ENCODE data around the gene SHFL. TPM values are rescaled to one million over a fixed set of nuclear protein-coding genes. Genes with fewer than 3 reads are reported as not detected.

SHFL gene
- total and polyA plus RNA-seq, 2 of the 8 experiments (the other 6 are each of a cell fraction or from before 2014, with no cell fraction given) = 25.3 to 37.1 TPM

DNA sequence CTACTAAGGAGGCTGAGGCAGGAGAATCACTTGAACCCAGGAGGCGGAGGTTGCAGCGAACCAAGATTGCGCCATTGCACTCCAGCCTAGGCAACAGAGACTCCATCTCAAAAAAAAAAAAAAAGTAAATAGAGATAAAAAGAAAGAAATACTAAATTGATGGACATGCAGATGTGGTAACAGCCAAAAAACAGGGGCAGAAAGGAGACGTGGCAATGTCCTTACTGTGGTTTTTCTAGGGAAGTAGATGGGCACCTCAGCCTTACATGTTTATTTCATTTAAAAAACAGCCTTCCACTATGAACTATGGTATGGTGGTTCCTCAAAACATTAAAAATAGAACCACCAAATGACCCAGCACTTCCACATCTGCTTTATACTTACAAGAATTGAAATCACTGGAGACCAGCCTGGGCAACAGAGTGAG, 40.1 kb downstream of the SHFL start (continued):
- TF ChIP-seq, protein P1, sequence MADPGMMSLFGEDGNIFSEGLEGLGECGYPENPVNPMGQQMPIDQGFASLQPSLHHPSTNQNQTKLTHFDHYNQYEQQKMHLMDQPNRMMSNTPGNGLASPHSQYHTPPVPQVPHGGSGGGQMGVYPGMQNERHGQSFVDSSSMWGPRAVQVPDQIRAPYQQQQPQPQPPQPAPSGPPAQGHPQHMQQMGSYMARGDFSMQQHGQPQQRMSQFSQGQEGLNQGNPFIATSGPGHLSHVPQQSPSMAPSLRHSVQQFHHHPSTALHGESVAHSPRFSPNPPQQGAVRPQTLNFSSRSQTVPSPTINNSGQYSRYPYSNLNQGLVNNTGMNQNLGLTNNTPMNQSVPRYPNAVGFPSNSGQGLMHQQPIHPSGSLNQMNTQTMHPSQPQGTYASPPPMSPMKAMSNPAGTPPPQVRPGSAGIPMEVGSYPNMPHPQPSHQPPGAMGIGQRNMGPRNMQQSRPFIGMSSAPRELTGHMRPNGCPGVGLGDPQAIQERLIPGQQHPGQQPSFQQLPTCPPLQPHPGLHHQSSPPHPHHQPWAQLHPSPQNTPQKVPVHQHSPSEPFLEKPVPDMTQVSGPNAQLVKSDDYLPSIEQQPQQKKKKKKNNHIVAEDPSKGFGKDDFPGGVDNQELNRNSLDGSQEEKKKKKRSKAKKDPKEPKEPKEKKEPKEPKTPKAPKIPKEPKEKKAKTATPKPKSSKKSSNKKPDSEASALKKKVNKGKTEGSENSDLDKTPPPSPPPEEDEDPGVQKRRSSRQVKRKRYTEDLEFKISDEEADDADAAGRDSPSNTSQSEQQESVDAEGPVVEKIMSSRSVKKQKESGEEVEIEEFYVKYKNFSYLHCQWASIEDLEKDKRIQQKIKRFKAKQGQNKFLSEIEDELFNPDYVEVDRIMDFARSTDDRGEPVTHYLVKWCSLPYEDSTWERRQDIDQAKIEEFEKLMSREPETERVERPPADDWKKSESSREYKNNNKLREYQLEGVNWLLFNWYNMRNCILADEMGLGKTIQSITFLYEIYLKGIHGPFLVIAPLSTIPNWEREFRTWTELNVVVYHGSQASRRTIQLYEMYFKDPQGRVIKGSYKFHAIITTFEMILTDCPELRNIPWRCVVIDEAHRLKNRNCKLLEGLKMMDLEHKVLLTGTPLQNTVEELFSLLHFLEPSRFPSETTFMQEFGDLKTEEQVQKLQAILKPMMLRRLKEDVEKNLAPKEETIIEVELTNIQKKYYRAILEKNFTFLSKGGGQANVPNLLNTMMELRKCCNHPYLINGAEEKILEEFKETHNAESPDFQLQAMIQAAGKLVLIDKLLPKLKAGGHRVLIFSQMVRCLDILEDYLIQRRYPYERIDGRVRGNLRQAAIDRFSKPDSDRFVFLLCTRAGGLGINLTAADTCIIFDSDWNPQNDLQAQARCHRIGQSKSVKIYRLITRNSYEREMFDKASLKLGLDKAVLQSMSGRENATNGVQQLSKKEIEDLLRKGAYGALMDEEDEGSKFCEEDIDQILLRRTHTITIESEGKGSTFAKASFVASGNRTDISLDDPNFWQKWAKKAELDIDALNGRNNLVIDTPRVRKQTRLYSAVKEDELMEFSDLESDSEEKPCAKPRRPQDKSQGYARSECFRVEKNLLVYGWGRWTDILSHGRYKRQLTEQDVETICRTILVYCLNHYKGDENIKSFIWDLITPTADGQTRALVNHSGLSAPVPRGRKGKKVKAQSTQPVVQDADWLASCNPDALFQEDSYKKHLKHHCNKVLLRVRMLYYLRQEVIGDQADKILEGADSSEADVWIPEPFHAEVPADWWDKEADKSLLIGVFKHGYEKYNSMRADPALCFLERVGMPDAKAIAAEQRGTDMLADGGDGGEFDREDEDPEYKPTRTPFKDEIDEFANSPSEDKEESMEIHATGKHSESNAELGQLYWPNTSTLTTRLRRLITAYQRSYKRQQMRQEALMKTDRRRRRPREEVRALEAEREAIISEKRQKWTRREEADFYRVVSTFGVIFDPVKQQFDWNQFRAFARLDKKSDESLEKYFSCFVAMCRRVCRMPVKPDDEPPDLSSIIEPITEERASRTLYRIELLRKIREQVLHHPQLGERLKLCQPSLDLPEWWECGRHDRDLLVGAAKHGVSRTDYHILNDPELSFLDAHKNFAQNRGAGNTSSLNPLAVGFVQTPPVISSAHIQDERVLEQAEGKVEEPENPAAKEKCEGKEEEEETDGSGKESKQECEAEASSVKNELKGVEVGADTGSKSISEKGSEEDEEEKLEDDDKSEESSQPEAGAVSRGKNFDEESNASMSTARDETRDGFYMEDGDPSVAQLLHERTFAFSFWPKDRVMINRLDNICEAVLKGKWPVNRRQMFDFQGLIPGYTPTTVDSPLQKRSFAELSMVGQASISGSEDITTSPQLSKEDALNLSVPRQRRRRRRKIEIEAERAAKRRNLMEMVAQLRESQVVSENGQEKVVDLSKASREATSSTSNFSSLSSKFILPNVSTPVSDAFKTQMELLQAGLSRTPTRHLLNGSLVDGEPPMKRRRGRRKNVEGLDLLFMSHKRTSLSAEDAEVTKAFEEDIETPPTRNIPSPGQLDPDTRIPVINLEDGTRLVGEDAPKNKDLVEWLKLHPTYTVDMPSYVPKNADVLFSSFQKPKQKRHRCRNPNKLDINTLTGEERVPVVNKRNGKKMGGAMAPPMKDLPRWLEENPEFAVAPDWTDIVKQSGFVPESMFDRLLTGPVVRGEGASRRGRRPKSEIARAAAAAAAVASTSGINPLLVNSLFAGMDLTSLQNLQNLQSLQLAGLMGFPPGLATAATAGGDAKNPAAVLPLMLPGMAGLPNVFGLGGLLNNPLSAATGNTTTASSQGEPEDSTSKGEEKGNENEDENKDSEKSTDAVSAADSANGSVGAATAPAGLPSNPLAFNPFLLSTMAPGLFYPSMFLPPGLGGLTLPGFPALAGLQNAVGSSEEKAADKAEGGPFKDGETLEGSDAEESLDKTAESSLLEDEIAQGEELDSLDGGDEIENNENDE (IDR thresholded peaks at IDR 0.05; ENCODE audit: insufficient replicate concordance, low read length) = no peak
- no peak for TF ChIP-seq GABPA (IDR thresholded peaks at IDR 0.05; ENCODE audit: borderline replicate concordance, insufficient read depth, low read length)
- TF ChIP-seq BRCA1 (IDR thresholded peaks at IDR 0.05; ENCODE audit: low read depth, low read length) = no peak
- no peak for TF ChIP-seq YY1 (IDR thresholded peaks at IDR 0.05; ENCODE audit: low read depth, low read length)
- TF ChIP-seq CEBPB (IDR thresholded peaks at IDR 0.05; ENCODE audit: low read depth, low read length) = no peak
- no peak for TF ChIP-seq SP2 (IDR thresholded peaks at IDR 0.05; ENCODE audit: low read length)
- TF ChIP-seq, protein P2, sequence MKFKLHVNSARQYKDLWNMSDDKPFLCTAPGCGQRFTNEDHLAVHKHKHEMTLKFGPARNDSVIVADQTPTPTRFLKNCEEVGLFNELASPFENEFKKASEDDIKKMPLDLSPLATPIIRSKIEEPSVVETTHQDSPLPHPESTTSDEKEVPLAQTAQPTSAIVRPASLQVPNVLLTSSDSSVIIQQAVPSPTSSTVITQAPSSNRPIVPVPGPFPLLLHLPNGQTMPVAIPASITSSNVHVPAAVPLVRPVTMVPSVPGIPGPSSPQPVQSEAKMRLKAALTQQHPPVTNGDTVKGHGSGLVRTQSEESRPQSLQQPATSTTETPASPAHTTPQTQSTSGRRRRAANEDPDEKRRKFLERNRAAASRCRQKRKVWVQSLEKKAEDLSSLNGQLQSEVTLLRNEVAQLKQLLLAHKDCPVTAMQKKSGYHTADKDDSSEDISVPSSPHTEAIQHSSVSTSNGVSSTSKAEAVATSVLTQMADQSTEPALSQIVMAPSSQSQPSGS (IDR thresholded peaks at IDR 0.05; ENCODE audit: low read length) = no peak
- no peak for TF ChIP-seq CHD1 (IDR thresholded peaks at IDR 0.05; ENCODE audit: low read depth, low read length)
- no peak for TF ChIP-seq RBBP5 (IDR thresholded peaks at IDR 0.05; ENCODE audit: borderline replicate concordance, low read depth, low read length)
- TF ChIP-seq TAF7 (optimal IDR thresholded peaks at IDR 0.05; ENCODE audit: borderline replicate concordance, low read depth, low read length) = no peak
